AG04449 (cell line): ENCODE measurements around the gene AGBL4.

Experiments
- CTCF ChIA-PET: fragments of 350-600 bp; formaldehyde crosslinking; extraction: SDS; loops from one replicate; lab custom pipeline; 2021; ENCODE audit warnings: antibody characterized with exemption; lab: Yijun Ruan, JAX
- POLR2A ChIA-PET: fragments of 400-600, 350-600 bp; formaldehyde crosslinking; extraction: SDS; loops from one replicate; lab custom pipeline; 2020; ENCODE audit warnings: antibody characterized with exemption, inconsistent platforms; lab: Yijun Ruan, JAX
- DNase-seq: peaks from one replicate; pipeline ENCODE4 v3.0.0-alpha.2; 2010; ENCODE audit warnings: low read depth, low spot score
- H3K4me3 ChIP-seq: 2 replicates; pipeline ENCODE4 v1.5.1; 2011; ENCODE audit warnings: low read depth, mild to moderate bottlenecking, control low read depth, low read length
- CTCF ChIP-seq: IDR thresholded peaks from one replicate; pipeline ENCODE4 v1.5.1; 2011; ENCODE audit warnings: mild to moderate bottlenecking, moderate library complexity, low read length, control low read depth, inconsistent platforms; ENCODE audit not compliant: insufficient read depth; ENCODE audit errors: missing control alignments

The AGBL4 gene

GRCh38 chr1:48670234-48671020 is 1353.3 kb downstream of the AGBL4 start:
- no peak for TF ChIP-seq CTCF
- POLR2A ChIA-PET: no interaction called here
- CTCF ChIA-PET: interaction anchor here (1.5 kb wide), 1 partner anchor 26 kb away, joined by 6 read pairs; no protein-coding TSS in a partner anchor
- no peak for DNase-seq
- H3K4me3 ChIP-seq: no peak overlapping the region

GRCh38 chr1:48668339-48668738 is 1355.4 kb downstream of the AGBL4 start:
- ChIA-PET CTCF (no interaction called here), POLR2A (no interaction called here)
- DNase-seq: no peak
- no peak overlapping the region for H3K4me3 ChIP-seq
- no peak for TF ChIP-seq CTCF

- no peak overlapping the region for H3K4me3 ChIP-seq
- TF ChIP-seq CTCF: no peak
- no peak for DNase-seq
- POLR2A ChIA-PET: no interaction called here
- CTCF ChIA-PET: no interaction called here
Measured at GRCh38 chr1:48667782-48668181, 1356.0 kb downstream of the AGBL4 start.

- ChIA-PET POLR2A (no interaction called here), CTCF (interaction anchor here (1.8 kb wide), 1 partner anchor 11 kb away, joined by 7 read pairs; no protein-coding TSS in a partner anchor)
- no peak overlapping the region for H3K4me3 ChIP-seq
- DNase-seq: no peak
- TF ChIP-seq CTCF: no peak
Measured at GRCh38 chr1:48665708-48666407, 1357.9 kb downstream of the AGBL4 start.

- CTCF ChIA-PET: interaction anchor here (4.2 kb wide), 1 partner anchor 15 kb away, joined by 18 read pairs; no protein-coding TSS in a partner anchor
- no peak for DNase-seq
- no peak overlapping the region for H3K4me3 ChIP-seq
- POLR2A ChIA-PET: no interaction called here
- no peak for TF ChIP-seq CTCF
Measured at GRCh38 chr1:48661726-48662463, 1361.9 kb downstream of the AGBL4 start.
